Measurements from ENCODE around the gene ADD3. TPM values are rescaled to one million over a fixed set of nuclear protein-coding genes. Genes with fewer than 3 reads are reported as not detected.

The ADD3 gene
- total RNA-seq, 1 experiment from 2014 or later: 86.7 TPM

DNA sequence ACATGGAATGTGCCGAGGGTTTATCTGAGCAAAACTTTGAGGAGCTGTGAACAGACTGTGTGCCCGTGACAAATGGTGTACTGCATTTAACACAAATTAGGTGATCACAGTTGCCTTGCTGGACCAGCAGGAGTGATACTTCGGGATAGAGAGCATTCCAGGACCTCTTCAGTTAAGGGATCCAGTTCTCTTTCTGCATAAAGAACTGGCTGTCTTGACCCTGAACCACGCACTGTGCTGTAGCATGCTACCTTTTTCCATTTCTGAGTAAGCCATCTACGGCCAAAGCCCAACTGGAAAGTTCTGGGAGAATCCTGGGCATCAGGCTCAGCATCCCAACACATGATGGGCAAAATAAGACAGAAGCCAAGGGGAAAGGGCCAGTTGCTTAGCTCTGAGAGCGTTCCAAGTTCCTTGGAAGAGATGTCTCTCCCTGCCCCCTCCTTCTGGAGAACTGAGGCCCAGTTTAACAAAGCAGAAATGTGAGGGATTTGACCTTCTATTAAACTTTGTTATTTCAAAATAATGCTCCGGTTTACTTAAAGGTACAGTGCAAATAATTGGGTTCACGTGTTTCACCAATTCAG is 37.9 kb upstream of the ADD3 start (continued):
- TF ChIP-seq, protein P1, sequence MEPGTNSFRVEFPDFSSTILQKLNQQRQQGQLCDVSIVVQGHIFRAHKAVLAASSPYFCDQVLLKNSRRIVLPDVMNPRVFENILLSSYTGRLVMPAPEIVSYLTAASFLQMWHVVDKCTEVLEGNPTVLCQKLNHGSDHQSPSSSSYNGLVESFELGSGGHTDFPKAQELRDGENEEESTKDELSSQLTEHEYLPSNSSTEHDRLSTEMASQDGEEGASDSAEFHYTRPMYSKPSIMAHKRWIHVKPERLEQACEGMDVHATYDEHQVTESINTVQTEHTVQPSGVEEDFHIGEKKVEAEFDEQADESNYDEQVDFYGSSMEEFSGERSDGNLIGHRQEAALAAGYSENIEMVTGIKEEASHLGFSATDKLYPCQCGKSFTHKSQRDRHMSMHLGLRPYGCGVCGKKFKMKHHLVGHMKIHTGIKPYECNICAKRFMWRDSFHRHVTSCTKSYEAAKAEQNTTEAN (CRISPR knock-in tag; IDR thresholded peaks at IDR 0.05): no peak
- TF ChIP-seq, protein P2, sequence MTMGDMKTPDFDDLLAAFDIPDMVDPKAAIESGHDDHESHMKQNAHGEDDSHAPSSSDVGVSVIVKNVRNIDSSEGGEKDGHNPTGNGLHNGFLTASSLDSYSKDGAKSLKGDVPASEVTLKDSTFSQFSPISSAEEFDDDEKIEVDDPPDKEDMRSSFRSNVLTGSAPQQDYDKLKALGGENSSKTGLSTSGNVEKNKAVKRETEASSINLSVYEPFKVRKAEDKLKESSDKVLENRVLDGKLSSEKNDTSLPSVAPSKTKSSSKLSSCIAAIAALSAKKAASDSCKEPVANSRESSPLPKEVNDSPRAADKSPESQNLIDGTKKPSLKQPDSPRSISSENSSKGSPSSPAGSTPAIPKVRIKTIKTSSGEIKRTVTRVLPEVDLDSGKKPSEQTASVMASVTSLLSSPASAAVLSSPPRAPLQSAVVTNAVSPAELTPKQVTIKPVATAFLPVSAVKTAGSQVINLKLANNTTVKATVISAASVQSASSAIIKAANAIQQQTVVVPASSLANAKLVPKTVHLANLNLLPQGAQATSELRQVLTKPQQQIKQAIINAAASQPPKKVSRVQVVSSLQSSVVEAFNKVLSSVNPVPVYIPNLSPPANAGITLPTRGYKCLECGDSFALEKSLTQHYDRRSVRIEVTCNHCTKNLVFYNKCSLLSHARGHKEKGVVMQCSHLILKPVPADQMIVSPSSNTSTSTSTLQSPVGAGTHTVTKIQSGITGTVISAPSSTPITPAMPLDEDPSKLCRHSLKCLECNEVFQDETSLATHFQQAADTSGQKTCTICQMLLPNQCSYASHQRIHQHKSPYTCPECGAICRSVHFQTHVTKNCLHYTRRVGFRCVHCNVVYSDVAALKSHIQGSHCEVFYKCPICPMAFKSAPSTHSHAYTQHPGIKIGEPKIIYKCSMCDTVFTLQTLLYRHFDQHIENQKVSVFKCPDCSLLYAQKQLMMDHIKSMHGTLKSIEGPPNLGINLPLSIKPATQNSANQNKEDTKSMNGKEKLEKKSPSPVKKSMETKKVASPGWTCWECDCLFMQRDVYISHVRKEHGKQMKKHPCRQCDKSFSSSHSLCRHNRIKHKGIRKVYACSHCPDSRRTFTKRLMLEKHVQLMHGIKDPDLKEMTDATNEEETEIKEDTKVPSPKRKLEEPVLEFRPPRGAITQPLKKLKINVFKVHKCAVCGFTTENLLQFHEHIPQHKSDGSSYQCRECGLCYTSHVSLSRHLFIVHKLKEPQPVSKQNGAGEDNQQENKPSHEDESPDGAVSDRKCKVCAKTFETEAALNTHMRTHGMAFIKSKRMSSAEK (CRISPR knock-in tag; IDR thresholded peaks at IDR 0.05; ENCODE audit: borderline replicate concordance): no peak
- TF ChIP-seq NFATC4 (CRISPR knock-in tag; IDR thresholded peaks at IDR 0.05) (no peak), ZNF416 (CRISPR knock-in tag; IDR thresholded peaks at IDR 0.05) (no peak), SP1 (CRISPR knock-in tag; conservative IDR thresholded peaks at IDR 0.05) (no peak), ETV6 (CRISPR knock-in tag; IDR thresholded peaks at IDR 0.05) (no peak)
- TF ChIP-seq, protein P3, sequence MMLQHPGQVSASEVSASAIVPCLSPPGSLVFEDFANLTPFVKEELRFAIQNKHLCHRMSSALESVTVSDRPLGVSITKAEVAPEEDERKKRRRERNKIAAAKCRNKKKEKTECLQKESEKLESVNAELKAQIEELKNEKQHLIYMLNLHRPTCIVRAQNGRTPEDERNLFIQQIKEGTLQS (CRISPR knock-in tag; conservative IDR thresholded peaks at IDR 0.05): no peak
- TF ChIP-seq, protein P4, sequence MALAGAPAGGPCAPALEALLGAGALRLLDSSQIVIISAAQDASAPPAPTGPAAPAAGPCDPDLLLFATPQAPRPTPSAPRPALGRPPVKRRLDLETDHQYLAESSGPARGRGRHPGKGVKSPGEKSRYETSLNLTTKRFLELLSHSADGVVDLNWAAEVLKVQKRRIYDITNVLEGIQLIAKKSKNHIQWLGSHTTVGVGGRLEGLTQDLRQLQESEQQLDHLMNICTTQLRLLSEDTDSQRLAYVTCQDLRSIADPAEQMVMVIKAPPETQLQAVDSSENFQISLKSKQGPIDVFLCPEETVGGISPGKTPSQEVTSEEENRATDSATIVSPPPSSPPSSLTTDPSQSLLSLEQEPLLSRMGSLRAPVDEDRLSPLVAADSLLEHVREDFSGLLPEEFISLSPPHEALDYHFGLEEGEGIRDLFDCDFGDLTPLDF (CRISPR knock-in tag; IDR thresholded peaks at IDR 0.05): no peak
- TF ChIP-seq, protein P5, sequence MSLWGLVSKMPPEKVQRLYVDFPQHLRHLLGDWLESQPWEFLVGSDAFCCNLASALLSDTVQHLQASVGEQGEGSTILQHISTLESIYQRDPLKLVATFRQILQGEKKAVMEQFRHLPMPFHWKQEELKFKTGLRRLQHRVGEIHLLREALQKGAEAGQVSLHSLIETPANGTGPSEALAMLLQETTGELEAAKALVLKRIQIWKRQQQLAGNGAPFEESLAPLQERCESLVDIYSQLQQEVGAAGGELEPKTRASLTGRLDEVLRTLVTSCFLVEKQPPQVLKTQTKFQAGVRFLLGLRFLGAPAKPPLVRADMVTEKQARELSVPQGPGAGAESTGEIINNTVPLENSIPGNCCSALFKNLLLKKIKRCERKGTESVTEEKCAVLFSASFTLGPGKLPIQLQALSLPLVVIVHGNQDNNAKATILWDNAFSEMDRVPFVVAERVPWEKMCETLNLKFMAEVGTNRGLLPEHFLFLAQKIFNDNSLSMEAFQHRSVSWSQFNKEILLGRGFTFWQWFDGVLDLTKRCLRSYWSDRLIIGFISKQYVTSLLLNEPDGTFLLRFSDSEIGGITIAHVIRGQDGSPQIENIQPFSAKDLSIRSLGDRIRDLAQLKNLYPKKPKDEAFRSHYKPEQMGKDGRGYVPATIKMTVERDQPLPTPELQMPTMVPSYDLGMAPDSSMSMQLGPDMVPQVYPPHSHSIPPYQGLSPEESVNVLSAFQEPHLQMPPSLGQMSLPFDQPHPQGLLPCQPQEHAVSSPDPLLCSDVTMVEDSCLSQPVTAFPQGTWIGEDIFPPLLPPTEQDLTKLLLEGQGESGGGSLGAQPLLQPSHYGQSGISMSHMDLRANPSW (CRISPR knock-in tag; conservative IDR thresholded peaks at IDR 0.05; ENCODE audit: low read depth): no peak

DNA sequence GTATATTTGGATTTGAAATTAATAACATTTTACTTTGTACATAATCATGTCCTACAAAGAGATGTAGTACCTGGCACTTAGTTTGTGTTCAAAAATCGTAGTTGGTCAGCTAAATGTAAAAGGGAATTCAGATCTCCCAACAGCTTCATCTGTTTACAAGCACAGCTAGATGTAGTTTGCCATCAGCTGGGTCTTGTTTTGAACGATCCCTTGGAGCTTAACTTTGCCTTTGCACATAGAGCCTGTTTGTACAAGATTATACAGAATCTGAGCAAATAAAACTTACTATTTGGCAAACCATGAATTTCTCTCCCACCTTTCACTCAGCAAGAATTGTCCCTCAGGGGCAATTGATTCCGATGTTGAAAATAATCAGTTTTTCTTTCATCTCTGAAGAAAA is 36.1 kb upstream of the ADD3 start:
- CTCF ChIA-PET: interaction anchor here (0.7 to 0.8 kb wide), 2 partner anchors 87 to 254 kb away, joined by 3 read pairs; no protein-coding TSS in a partner anchor
- ATAC-seq: no peak
- TF ChIP-seq ZNF416 (CRISPR knock-in tag; IDR thresholded peaks at IDR 0.05) (no peak), GRHL2 (CRISPR knock-in tag; IDR thresholded peaks at IDR 0.05; ENCODE audit: insufficient replicate concordance, severe bottlenecking) (no peak), SMAD3 (CRISPR knock-in tag; IDR thresholded peaks at IDR 0.05; ENCODE audit: borderline replicate concordance) (no peak), ZNF423 (CRISPR knock-in tag; IDR thresholded peaks at IDR 0.05) (no peak), SMAD4 (CRISPR knock-in tag; IDR thresholded peaks at IDR 0.05) (no peak)
- TF ChIP-seq, protein P6, sequence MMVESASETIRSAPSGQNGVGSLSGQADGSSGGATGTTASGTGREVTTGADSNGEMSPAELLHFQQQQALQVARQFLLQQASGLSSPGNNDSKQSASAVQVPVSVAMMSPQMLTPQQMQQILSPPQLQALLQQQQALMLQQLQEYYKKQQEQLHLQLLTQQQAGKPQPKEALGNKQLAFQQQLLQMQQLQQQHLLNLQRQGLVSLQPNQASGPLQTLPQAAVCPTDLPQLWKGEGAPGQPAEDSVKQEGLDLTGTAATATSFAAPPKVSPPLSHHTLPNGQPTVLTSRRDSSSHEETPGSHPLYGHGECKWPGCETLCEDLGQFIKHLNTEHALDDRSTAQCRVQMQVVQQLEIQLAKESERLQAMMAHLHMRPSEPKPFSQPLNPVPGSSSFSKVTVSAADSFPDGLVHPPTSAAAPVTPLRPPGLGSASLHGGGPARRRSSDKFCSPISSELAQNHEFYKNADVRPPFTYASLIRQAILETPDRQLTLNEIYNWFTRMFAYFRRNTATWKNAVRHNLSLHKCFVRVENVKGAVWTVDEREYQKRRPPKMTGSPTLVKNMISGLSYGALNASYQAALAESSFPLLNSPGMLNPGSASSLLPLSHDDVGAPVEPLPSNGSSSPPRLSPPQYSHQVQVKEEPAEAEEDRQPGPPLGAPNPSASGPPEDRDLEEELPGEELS (CRISPR knock-in tag; IDR thresholded peaks at IDR 0.05): no peak
- TF ChIP-seq, protein P7, sequence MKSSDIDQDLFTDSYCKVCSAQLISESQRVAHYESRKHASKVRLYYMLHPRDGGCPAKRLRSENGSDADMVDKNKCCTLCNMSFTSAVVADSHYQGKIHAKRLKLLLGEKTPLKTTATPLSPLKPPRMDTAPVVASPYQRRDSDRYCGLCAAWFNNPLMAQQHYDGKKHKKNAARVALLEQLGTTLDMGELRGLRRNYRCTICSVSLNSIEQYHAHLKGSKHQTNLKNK (CRISPR knock-in tag; IDR thresholded peaks at IDR 0.05): no peak
- TF ChIP-seq, protein P8, sequence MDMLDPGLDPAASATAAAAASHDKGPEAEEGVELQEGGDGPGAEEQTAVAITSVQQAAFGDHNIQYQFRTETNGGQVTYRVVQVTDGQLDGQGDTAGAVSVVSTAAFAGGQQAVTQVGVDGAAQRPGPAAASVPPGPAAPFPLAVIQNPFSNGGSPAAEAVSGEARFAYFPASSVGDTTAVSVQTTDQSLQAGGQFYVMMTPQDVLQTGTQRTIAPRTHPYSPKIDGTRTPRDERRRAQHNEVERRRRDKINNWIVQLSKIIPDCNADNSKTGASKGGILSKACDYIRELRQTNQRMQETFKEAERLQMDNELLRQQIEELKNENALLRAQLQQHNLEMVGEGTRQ (CRISPR knock-in tag; IDR thresholded peaks at IDR 0.05): no peak
- TF ChIP-seq, protein P9, sequence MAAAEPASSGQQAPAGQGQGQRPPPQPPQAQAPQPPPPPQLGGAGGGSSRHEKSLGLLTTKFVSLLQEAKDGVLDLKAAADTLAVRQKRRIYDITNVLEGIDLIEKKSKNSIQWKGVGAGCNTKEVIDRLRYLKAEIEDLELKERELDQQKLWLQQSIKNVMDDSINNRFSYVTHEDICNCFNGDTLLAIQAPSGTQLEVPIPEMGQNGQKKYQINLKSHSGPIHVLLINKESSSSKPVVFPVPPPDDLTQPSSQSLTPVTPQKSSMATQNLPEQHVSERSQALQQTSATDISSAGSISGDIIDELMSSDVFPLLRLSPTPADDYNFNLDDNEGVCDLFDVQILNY (CRISPR knock-in tag; IDR thresholded peaks at IDR 0.05): no peak
- TF ChIP-seq, protein P10, sequence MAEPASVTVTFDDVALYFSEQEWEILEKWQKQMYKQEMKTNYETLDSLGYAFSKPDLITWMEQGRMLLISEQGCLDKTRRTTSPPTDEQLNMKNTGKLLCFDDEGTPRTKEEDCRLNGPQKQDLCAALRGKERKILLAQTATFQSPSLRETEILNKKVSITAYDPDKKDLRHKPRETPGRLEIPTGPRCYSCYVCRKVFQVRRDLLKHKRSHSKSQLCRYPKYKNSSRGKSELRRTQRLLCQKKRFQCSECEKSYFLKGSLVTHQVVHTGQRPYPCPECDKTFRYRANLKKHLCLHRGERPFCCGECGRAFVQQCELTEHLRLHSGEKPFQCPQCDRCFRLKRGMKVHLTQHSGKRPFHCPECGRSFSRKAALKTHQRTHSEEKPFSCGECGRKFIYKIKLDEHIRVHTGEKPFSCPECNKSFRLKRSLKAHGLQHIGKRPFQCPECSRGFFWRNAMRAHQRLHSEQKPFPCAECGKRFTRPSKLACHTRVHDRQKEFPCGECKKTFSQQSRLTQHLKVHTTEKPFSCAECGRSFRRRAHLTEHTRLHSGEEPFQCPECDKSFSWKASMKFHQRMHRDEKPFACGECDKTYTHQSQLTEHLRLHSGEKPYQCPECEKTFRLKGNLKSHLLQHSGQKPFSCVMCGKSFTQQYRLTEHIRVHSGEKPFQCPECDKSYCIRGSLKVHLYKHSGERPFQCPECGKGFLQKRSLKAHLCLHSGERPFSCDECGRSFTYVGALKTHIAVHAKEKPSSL (CRISPR knock-in tag; conservative IDR thresholded peaks at IDR 0.05): no peak

More for the DNA sequence above, 36.1 kb upstream of the ADD3 start:
- H3K4me1 Mint-ChIP-seq: peaks cover 43% of the 10 kb centered on the region
- no peaks in the 10 kb centered on the region for H3K36me3 Mint-ChIP-seq
- no peak for DNase-seq (ENCODE audit: low spot score)
- no peak overlapping the region for H3K4me3 Mint-ChIP-seq
- H3K27me3 Mint-ChIP-seq (ENCODE audit: low read depth): no peaks in the 10 kb centered on the region
- H3K27ac Mint-ChIP-seq: no peak overlapping the region
- H3K9me3 Mint-ChIP-seq: no peaks in the 10 kb centered on the region
- POLR2A ChIA-PET: no interaction called here

Data from WTC11 (cell line).